Mesenchymal stem cell (in vitro differentiated cells and primary cell): ENCODE data around the gene LIN52.

ENCODE experiments used
- DNase-seq: peaks from one replicate; pipeline ENCODE4 v3.0.0-alpha.2; 2013
- H2AFZ ChIP-seq: one replicate; pipeline ENCODE4 v1.6.1; 2013; ENCODE audit warnings: low read depth, mild to moderate bottlenecking, control low read depth, inconsistent platforms, low read length, moderate library complexity
- H2AK5ac ChIP-seq: 2 replicates; pipeline ENCODE4 v1.6.1; 2013; ENCODE audit warnings: low read length, moderate library complexity, mild to moderate bottlenecking, inconsistent platforms; ENCODE audit not compliant: severe bottlenecking
- H2BK120ac ChIP-seq: one replicate; pipeline ENCODE4 v1.6.1; 2013; ENCODE audit warnings: low read depth, mild to moderate bottlenecking, inconsistent platforms, low read length, moderate library complexity
- H2BK12ac ChIP-seq, 2 experiments: one replicate each; pipeline ENCODE4 v1.6.1; 2013; ENCODE audit warnings: inconsistent platforms in 2 of 2, low read length in 2 of 2, mild to moderate bottlenecking in 2 of 2, moderate library complexity in 2 of 2, control low read depth in 1 of 2
- H2BK15ac ChIP-seq: one replicate; pipeline ENCODE4 v1.6.1; 2013; ENCODE audit warnings: mild to moderate bottlenecking, low read depth, inconsistent platforms; ENCODE audit not compliant: poor library complexity, severe bottlenecking
- H2BK5ac ChIP-seq: 2 replicates; pipeline ENCODE4 v1.6.1; 2013; ENCODE audit warnings: low read depth, mild to moderate bottlenecking, low read length, control low read depth, inconsistent platforms; ENCODE audit not compliant: poor library complexity, severe bottlenecking
- H3K14ac ChIP-seq, 2 experiments: one replicate each; pipeline ENCODE4 v1.6.1; 2013; ENCODE audit warnings: inconsistent platforms in 2 of 2, low read length in 2 of 2, control low read depth in 1 of 2, mild to moderate bottlenecking in 1 of 2, moderate library complexity in 1 of 2
- H3K18ac ChIP-seq, 2 experiments: one replicate each; pipeline ENCODE4 v1.6.1; 2013; ENCODE audit warnings: inconsistent platforms in 2 of 2, low read length in 2 of 2, control low read depth in 1 of 2, low read depth in 1 of 2, mild to moderate bottlenecking in 1 of 2
- H3K23ac ChIP-seq, 2 experiments: one replicate each; pipeline ENCODE4 v1.6.1; 2013; ENCODE audit warnings: inconsistent platforms in 2 of 2, low read length in 2 of 2, mild to moderate bottlenecking in 2 of 2, moderate library complexity in 2 of 2, control low read depth in 1 of 2
- H3K27ac ChIP-seq: 2 replicates; pipeline ENCODE4 v1.5.1; 2013; ENCODE audit warnings: mild to moderate bottlenecking, moderate library complexity, low read length, control low read depth, inconsistent platforms; ENCODE audit not compliant: poor library complexity, severe bottlenecking
- H3K27me3 ChIP-seq, 2 experiments: 2 replicates each; pipeline versions ENCODE4 v1.6.1 to v1.7.0; 2013; ENCODE audit warnings: low read length in 2 of 2, mild to moderate bottlenecking in 2 of 2, moderate library complexity in 2 of 2, control low read depth in 1 of 2, inconsistent platforms in 1 of 2; ENCODE audit not compliant: control insufficient read depth in 1 of 2, insufficient read depth in 1 of 2
- H3K36me3 ChIP-seq, 2 experiments: 2 replicates each; pipeline versions ENCODE4 v1.6.1 to v1.7.0; 2013; ENCODE audit warnings: low read length in 2 of 2, control low read depth in 1 of 2, inconsistent platforms in 1 of 2, low read depth in 1 of 2, mild to moderate bottlenecking in 1 of 2; ENCODE audit not compliant: insufficient read depth in 2 of 2, control insufficient read depth in 1 of 2
- H3K4ac ChIP-seq, 2 experiments: one replicate each; pipeline ENCODE4 v1.6.1; 2013; ENCODE audit warnings: inconsistent platforms in 2 of 2, low read length in 2 of 2, mild to moderate bottlenecking in 2 of 2, moderate library complexity in 2 of 2, control low read depth in 1 of 2, low read depth in 1 of 2
- H3K4me1 ChIP-seq: 2 replicates; pipeline ENCODE4 v1.6.1; 2013; ENCODE audit warnings: low read depth, low read length, control low read depth; ENCODE audit not compliant: control insufficient read depth, insufficient read depth
- H3K4me2 ChIP-seq: 2 replicates; pipeline ENCODE4 v1.6.1; 2013; ENCODE audit warnings: low read length, mild to moderate bottlenecking, inconsistent platforms; ENCODE audit not compliant: poor library complexity, severe bottlenecking
- H3K4me3 ChIP-seq, 2 experiments: 2 replicates each; pipeline versions ENCODE4 v1.5.1 to v1.7.0; 2013; ENCODE audit warnings: low read length in 2 of 2, mild to moderate bottlenecking in 2 of 2, control low read depth in 1 of 2, low read depth in 1 of 2; ENCODE audit not compliant: insufficient read depth in 1 of 2
- H3K79me1 ChIP-seq: replicated peaks from 2 replicates; pipeline ENCODE4 v1.6.1; 2013; ENCODE audit warnings: mild to moderate bottlenecking, control low read depth, low read length, inconsistent platforms; ENCODE audit not compliant: poor library complexity, severe bottlenecking
- H3K9ac ChIP-seq: 2 replicates; pipeline ENCODE4 v1.7.0; 2013; ENCODE audit warnings: mild to moderate bottlenecking, low read length, moderate library complexity
- H3K9me3 ChIP-seq: 2 replicates; pipeline ENCODE4 v1.7.0; 2013; ENCODE audit warnings: mild to moderate bottlenecking, low read length; ENCODE audit not compliant: control insufficient read depth
- H4K8ac ChIP-seq: one replicate; pipeline ENCODE4 v1.6.1; 2013; ENCODE audit warnings: inconsistent platforms, mild to moderate bottlenecking, low read length, moderate library complexity
- H4K91ac ChIP-seq: one replicate; pipeline ENCODE4 v1.6.1; 2013; ENCODE audit warnings: mild to moderate bottlenecking, low read length, inconsistent platforms
- WGBS: methylation state at CpG from one replicate; pipeline ENCODE4 v1.1.7; 2013; ENCODE audit warnings: mixed read lengths; 5-methylcytosine and 5-hydroxymethylcytosine counted together

LIN52 gene

GRCh38 chr14:74179856-74180255 lies 95.1 kb downstream of the LIN52 start:
- 97% methylated on average over 3 of the region's 3 CpGs for WGBS
- Histone ChIP-seq H3K23ac (no peak overlapping the region), H2BK12ac (no peak overlapping the region), H3K4me2 (no peak overlapping the region), H2BK15ac (no peak overlapping the region), H2AFZ (no peak overlapping the region), H3K18ac (no peak overlapping the region), H2BK5ac (no peak overlapping the region), H4K91ac (no peak overlapping the region), H3K9me3 (no peaks in the 10 kb centered on the region), H3K4me1 (no peaks in the 10 kb centered on the region), H3K4ac (no peak overlapping the region), H2AK5ac (no peak overlapping the region), H3K9ac (no peak overlapping the region), H3K27me3 (no peaks in the 10 kb centered on the region), H3K14ac (no peak overlapping the region), H4K8ac (no peak overlapping the region), H2BK120ac (no peak overlapping the region), H3K79me1 (no peaks in the 10 kb centered on the region), H3K36me3 (no peaks in the 10 kb centered on the region), H3K4me3 (no peak overlapping the region), H3K27ac (no peak overlapping the region)
- no peak for DNase-seq

GRCh38 chr14:74190927-74191575 lies 106.3 kb downstream of the LIN52 start:
- Histone ChIP-seq H3K9ac (no peak overlapping the region), H3K27me3 (no peaks in the 10 kb centered on the region), H2AK5ac (no peak overlapping the region), H2BK5ac (no peak overlapping the region), H2AFZ (no peak overlapping the region), H4K8ac (no peak overlapping the region), H4K91ac (no peak overlapping the region), H3K27ac (no peak overlapping the region), H3K4ac (no peak overlapping the region), H2BK15ac (no peak overlapping the region), H3K9me3 (no peaks in the 10 kb centered on the region), H3K4me1 (no peaks in the 10 kb centered on the region), H3K14ac (no peak overlapping the region), H3K23ac (no peak overlapping the region), H3K18ac (no peak overlapping the region), H2BK120ac (no peak overlapping the region), H3K4me2 (no peak overlapping the region), H3K36me3 (no peaks in the 10 kb centered on the region), H2BK12ac (no peak overlapping the region), H3K4me3 (no peak overlapping the region), H3K79me1 (no peaks in the 10 kb centered on the region)
- 93% methylated on average over 3 of the region's 3 CpGs for WGBS
- no peak for DNase-seq

GRCh38 chr14:74194506-74195274 lies 109.9 kb downstream of the LIN52 start:
- H2BK15ac ChIP-seq: no peak overlapping the region
- H3K4me2 ChIP-seq: no peak overlapping the region
- H3K27me3 ChIP-seq: no peaks in the 10 kb centered on the region
- H3K14ac ChIP-seq: no peak overlapping the region
- H3K9ac ChIP-seq: no peak overlapping the region
- H2AK5ac ChIP-seq: no peak overlapping the region
- no peak overlapping the region for H3K4me3 ChIP-seq
- no peak overlapping the region for H2AFZ ChIP-seq
- H3K9me3 ChIP-seq: no peaks in the 10 kb centered on the region
- H3K79me1 ChIP-seq: no peaks in the 10 kb centered on the region
- no peak overlapping the region for H3K23ac ChIP-seq
- 87% methylated on average over 8 of the region's 8 CpGs for WGBS
- no peak overlapping the region for H4K8ac ChIP-seq
- DNase-seq: no peak
- no peak overlapping the region for H2BK5ac ChIP-seq
- H3K27ac ChIP-seq: no peak overlapping the region
- no peak overlapping the region for H2BK120ac ChIP-seq
- peaks cover 0 to 8% of the 10 kb centered on the region in 2 experiments for H3K36me3 ChIP-seq
- H2BK12ac ChIP-seq: no peak overlapping the region
- no peak overlapping the region for H3K18ac ChIP-seq
- no peak overlapping the region for H3K4ac ChIP-seq
- no peak overlapping the region for H4K91ac ChIP-seq
- no peaks in the 10 kb centered on the region for H3K4me1 ChIP-seq

DNA sequence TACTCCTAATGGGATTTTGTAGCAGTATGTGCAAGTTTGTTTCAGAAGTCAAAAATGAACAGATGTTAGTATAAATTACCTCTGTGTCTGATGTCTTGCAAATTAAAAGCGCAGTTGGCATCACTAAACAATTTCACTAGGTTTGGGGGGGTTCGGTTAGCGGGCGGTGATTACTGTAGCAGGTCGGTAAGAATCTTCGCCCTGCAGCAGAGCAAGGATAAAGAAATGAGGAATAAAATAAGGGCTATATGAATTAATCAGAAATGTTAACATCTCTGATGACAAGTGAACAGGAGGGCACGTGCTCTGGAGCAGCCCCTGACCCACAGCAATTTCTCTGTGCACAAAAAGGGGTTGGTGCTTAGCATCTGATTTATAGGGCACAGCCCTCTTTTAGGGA lies 110.9 kb downstream of the LIN52 start:
- Histone ChIP-seq H3K4me1 (no peaks in the 10 kb centered on the region), H3K4me2 (no peak overlapping the region), H3K36me3 (peaks cover 0 to 10% of the 10 kb centered on the region in 2 experiments), H3K4ac (no peak overlapping the region), H2AK5ac (no peak overlapping the region), H2AFZ (no peak overlapping the region), H2BK12ac (no peak overlapping the region), H4K91ac (no peak overlapping the region), H3K14ac (no peak overlapping the region), H3K79me1 (no peaks in the 10 kb centered on the region), H3K9ac (no peak overlapping the region), H3K18ac (no peak overlapping the region), H3K27ac (no peak overlapping the region), H3K9me3 (no peaks in the 10 kb centered on the region), H3K4me3 (no peak overlapping the region), H2BK5ac (no peak overlapping the region), H2BK15ac (no peak overlapping the region), H3K23ac (no peak overlapping the region), H3K27me3 (no peaks in the 10 kb centered on the region), H2BK120ac (no peak overlapping the region), H4K8ac (no peak overlapping the region)
- no peak for DNase-seq
- 97% methylated on average over 7 of the region's 7 CpGs for WGBS
